ENCODE measurements around the gene HPGD.

HPGD gene

DNA sequence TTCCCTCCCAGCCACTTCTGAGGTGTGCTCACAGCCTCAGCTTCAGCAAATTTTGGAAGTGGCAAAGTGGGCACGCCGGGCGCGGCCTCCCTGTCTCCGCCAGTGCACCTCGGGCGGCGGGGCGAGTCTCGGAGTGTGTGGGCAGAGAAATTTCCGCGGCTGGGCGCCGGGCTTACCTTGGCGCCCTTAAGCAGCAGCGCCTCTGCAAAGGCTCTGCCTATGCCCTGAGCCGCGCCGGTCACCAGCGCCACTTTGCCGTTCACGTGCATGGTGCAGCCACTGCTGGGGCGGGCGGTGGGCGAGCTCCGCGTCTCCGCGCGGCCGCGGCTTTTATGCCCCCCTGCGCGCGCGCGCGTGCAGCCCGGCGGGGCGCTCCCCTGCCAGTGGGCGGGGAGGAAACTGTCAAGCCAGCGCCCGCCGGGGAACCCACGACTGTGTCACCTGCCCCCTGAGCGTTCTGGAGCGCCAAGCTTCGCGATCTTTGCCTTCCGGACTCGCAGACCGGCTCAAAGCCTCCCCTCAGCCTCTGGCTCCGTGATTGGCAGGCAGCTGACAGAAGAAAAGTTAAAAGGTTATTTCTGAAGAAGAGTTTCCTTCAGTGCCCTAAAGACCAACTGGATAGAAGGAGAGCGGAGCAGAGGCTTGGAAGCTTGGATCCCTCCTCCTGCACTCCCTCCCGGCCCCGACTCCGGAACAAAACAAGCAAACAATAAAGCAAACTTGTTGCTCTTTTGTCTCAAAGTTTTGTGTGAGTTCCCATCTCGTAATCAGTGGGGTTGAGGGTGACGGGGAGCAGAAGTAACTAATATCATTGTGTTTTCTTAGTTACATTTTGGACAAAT is at the start of gene HPGD:
TSS of gene HPGD (minus strand) at position 306 of the 842 bp plus-strand sequence. CDS start at position 269, 37 bp downstream.
- no peak for TF ChIP-seq CTCF (IDR thresholded peaks at IDR 0.05)

DNA sequence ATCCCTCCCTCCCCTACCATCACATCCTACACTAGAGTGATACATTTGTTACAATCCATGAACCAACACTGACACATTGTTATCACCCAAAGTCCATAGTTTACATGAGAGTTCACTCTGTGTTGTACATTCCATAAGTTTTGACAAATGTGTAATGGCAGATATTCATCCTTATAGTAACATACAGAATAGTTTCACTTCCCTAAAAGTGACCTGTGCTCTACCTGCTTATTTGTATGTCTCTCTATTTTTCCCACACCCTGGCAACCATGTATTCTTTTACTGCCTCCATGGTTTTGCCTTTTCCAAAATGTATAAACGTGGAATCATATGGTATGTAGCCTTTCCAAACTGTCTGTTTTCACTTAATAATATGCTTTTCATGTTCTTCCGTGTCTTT is 42.2 kb upstream of the HPGD start:
- no peak for TF ChIP-seq CTCF (IDR thresholded peaks at IDR 0.05)

- no peak for TF ChIP-seq CTCF (IDR thresholded peaks at IDR 0.05)
Measured at GRCh38 chr4:174563399-174563798, 41.1 kb upstream of the HPGD start.

GRCh38 chr4:174561560-174561959 is 39.3 kb upstream of the HPGD start:
- no peak for TF ChIP-seq CTCF (IDR thresholded peaks at IDR 0.05)

- TF ChIP-seq CTCF (IDR thresholded peaks at IDR 0.05) = no peak
Measured at GRCh38 chr4:174559894-174560293, 37.6 kb upstream of the HPGD start.

- TF ChIP-seq CTCF (IDR thresholded peaks at IDR 0.05) = no peak
Measured at GRCh38 chr4:174555789-174556630, 33.7 kb upstream of the HPGD start.

- no peak for TF ChIP-seq CTCF (IDR thresholded peaks at IDR 0.05)
Measured at GRCh38 chr4:174554231-174554728, 32.0 kb upstream of the HPGD start.

Measured in LNCAP (cell line).